T follicular helper cell (primary cell): ENCODE results near the gene MRTFA.

ENCODE experiments used
- DNase-seq: peaks from one replicate; pipeline ENCODE4 v3.0.0-alpha.2; 2020; ENCODE audit warnings: low read depth

The MRTFA gene

DNA sequence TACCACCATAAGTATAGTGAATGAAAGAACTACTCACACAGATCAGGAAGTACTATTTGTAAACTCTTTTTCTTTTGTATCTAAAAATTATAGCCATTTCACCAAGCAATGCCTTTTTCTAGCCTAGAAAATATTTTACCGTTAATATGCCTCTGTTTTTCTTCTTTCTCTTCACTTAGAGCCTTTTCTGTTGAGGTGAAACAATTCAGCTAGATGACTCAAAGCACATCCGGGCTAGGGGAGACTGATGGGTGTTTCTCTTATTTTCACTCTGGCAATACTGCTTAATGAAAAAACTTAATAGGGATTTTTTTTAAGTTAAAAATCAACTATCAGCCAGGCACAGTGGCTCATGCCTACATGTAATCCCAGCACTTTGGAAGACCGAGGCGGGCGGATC is 172.8 kb downstream of the MRTFA start:
- DNase-seq = peak; percentile 7

DNA sequence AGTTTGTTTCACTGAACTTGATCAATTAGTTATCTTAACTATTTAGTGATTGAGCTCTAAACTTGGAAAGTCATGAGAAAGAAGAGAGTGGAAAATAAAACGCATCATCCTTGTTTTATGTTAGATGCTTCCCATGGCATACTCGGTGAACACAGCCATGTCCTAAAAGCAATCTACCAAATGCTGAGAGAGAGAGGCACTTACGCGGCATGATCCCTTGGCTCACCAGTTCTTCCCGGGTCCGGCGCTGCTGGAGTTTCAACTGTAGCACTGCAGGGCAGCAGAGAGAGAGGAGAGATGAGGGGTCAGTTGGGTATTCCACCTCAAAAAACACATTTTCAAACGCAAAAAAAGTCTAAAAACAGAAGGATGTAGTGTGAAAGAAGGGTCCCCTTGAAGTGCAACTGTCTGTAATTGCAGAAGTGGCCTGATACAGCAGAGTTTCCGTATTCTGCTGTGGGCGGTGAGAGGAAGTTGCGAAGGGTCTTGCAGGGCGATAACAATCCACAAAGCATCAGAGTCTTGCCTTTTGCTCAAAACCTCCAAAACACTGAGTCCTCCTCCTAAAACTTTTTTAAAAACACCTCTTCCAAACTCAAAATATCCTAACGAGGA is 173.4 kb downstream of the MRTFA start:
- peak; percentile 13 for DNase-seq

DNA sequence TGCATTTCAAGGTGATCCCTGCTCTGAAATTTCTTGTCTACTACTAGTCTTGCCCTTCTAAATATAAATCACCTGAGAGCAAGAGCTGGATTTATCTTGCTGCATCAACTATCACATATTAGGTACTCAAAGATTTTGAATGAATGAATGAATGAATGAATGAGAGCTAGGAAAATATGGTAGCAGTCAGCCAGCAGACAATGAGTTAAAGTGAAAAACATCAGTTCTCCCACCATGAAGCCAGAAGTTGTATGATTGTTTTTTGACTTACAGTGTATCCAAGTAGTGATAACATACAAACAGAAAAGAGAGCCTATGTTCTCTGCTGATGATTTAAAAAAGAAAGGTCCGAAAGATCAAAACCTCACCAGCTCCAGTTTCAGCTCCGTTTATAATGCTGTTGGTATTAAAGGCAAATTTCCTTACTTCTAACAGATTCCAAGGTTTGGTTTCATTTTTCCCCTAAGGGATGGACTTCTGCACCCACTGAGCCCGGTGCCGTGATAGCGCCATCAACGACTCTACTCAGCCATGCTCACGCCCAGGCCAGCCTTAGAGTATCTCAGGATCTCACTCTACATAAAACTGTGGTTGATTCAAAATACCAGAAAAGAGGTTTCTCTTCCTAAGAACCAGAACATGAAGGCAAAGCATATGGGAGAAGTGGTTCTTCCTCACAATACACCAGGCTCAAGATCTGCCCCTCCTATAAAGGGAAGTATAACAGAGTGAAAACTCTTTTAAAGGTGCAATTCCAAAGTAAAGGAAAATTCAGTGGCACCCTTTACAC is 174.1 kb downstream of the MRTFA start:
- no peak for DNase-seq

DNA sequence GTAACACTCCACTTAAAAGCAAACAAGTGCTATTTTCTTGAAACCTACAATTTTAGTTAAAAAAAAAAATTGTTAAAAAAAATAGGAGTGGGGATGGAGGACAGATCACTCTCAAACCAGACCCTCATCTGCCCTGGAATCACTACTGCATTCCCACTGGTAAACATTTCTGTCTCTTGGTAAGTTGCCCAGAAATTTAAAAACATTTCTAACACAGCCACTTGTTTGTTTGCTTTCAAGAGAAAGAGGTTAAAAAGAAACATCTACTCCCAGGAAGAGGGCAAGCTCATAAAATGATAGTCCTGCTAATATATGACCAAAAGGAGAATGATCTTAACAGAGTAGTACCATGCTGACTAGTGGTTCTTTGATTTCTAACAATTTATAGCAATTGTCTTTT is 182.8 kb downstream of the MRTFA start:
- DNase-seq = no peak

DNA sequence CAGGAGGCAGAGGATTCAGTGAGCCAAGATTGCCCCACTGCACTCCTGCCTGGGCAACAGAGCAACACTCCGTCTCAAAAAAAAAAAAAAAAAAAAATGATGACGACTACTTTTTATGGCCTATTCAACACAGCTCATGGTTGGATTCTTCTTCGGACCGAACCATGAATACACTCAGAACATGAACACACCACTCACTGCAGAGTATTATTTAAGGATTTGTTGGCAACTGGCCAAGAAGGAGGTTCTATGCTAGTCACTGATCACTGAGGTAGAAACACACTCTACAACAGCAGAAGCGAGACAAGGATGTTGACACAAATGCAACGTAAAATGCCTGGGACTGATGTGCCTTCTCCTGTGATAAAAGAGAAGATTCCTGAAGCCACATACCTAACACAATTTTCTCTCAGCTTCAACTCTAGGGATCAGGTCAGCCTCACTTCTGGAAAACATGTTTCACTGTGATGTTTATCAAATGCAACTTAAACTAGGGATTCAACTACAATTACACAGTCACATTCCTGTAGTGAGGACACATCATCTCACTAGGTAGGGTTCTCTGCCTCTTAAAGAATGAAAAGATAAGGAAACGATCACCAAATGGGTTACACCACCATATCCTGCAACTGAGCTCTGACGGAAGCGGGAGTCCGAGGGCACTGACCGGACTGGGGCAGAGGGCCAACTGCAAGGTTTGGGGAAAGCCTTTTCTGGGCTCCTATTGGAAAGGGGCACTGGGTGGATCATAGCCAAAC is 183.6 kb downstream of the MRTFA start:
- no peak for DNase-seq

DNA sequence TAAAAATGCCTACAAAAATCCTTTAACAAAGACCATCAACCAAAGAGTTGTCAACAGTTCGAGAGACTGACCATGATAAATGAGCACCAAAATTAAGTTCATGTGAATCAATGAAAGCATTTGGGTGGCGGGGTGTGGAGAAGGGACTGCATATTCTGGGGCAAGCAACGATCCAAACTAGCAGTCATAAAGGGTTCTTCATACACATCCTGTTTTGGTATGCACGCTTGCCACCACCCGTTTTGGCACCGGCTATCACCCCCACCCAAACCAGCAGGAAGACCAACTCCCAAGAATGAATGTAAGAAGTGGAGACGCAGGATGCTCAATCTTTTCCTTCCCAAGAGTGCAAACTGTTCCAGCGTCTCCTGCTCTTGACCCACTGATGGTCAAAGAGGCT is 185.3 kb downstream of the MRTFA start:
- peak; percentile 9 for DNase-seq

DNA sequence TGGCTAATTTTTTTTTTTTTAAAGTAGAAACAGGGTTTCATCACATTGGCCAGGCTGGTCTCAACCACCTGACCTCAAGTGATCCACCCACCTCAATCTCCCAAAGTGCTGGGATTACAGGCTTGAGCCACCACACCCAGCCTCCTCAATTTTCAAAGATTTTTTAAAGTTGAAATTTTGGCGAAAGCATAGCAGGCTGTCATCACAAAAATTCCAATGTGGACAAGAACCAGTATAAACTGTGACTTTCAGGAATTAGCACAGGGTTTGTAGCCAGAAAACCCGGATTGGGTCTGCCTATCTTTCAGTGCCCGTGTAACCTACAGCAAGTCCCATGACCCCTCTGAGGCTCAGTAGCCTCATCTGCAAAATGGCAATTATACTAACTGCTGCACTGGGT is 185.9 kb downstream of the MRTFA start:
- no peak for DNase-seq

DNA sequence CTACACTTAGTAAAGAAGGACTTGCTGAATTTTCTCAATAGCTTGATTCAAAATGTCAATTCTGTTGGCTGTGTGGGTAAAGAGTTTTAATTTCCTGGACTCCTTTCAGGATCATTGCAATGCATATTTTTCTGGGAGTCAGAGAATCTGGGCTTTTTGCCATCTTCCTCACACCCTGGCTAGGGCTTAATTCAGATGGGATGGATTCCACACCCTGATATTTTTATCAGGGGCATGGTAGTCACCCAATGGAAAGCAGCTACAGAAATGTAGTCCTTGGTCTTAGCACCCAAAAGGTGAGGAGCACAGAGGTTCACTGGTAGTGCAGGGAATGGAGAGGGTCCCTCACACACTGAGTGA is 186.9 kb downstream of the MRTFA start:
- DNase-seq = no peak

DNA sequence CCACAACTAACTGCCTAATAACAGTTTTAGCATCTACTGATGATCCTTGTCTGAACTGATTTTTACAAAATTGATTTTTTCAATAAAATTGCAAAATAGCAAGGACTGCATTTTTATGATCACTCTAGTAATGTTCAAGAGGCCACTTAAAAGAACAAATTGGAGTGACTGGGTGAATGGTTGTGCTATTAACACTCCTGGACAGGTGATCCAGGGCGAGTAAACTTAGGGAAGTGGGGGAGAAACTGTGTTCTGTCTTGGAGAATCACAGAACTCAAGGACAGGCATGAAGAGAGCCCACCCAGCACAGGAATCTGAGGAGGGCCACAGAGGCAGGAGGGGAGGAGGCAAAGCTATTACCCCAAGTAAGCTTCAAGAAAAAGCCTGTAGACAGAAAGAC is 190.3 kb downstream of the MRTFA start:
- no peak for DNase-seq

DNA sequence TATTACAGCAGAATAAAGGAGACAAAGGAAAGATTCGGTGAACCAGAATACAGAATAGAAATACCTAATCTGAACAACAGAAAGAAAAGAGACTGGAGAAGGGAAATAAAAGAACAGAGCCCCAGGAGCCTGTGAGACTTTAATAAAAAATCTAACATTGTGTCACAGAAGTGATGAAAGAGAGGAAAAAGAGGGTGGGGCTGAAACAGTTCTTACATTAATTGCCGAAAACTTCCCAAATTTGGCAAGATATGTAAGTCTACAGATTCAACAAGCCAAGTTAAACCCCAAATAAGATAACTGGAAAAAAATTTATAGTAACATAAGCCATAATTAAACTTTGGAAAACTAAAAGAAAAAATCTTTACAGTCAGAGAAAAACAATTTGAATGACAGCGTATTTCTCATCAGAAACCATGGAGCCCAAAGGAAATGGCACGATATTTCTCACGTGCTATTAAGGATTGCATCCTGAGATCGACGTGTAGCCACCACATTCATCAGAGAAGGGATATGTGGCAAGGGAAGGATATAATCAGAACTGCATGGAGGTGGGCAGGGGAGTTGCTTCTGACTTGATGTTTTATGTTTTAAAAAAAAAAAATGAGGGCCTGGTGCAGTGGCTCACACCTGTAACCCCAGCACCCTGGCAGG is 192.2 kb downstream of the MRTFA start:
- DNase-seq = no peak

DNA sequence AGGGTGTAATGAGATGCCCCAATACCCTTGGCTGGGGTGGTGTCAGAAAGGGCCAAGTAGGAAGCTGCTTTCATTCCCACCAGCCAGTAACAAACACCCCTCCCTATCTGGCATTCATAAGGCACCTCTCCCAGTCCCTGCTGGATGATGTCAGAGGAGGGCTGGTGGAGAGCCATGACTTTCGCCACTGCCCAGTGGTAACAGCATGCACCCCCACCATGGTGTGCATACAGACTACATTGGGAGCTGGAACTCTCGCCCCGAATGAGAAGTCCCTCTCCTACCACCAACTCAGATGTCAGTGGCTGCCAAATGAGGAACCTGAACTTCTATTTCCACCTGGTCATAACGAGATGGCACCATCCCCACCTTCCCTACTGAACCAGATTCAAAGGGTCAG is 192.8 kb downstream of the MRTFA start:
- DNase-seq = no peak

DNA sequence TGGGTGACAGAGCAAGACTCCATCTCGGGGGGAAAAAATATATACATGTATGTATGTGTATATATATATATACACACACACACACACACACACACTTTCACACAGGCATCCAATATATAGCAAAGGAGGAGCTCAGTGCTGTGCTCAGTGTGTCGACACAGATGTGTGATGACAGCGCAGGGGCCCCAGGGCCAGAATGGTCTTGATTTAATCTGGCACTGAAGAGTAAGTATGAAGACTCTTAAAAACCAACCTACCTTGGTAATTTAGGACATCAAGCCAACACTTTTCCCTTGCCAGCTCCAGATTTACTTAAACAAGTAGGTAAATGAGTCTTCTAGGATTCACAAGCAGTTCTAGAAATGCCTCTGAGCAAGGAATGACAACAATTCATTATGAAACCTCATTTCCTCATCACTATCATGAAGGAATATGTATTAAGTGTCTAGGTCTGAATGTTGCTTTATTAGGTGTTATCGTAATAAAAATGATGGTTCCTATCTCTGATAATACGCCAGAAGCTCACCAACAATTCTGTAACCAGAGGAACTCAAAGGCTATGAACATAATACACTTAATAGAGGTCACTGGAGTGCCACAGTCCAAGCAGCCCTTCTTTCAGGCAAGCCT is 194.6 kb downstream of the MRTFA start:
- no peak for DNase-seq

DNA sequence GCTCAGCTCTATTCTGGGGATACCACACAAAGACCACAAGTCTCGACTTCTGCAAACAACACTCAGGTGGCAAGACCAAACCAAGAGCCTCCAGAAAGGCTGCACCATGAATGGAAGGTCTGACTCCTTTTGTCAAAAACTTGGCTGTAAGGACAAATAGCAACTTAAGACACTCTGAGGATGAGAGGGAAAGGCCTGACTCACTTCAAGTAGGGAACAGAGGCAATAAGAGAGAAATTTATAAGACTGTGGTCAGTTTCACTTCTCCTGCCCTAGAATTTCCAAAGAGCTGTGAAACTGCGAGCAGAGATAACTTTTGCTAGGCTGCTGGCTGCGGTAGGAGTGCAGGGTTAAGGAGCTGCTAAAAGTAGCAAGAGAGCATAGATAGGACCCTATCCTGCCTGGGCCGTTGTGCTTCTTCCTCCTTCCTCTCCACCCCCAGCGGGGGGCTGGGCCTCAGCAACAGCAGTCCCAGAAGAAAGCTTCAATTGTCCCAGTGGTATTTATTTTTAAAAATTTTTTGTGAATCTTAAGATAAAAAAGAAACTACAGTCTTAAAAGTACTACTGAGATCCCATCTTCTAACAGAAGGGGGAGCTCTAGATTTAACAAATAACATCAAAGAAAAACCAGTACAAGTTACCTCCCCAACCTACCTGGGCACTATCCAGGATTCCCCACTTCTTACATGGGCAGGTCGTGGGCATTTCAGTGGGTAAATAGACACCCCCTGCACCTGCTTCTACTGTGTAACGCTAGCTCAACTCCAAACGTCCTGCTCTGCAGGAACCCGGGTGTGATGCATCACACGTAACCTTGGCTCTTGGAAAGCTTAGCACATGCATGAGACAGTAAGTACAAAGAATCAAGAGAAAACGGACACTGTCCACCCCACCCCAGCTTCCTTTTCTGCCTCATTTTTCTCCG is 199.8 kb downstream of the MRTFA start:
- DNase-seq = no peak

DNA sequence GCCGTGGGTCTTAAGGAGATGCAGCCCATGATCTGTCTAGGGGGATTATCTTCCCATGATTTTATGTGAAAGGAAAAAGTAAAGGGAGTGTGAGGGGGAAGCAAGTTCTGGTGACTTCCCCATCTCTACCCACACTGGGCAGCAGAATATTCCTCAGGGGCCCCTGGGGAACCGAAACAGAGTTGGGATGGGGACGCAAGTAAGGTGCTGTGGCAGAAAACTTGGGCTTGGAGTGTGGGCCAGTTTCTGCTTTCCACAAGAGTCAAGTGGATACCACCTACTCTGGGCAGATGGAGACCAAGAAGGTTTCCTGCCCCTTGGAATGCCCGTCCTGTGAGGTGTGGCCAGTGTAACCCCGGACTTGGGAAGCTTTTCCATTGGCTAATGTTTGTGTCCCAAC is 201.8 kb downstream of the MRTFA start:
- no peak for DNase-seq

DNA sequence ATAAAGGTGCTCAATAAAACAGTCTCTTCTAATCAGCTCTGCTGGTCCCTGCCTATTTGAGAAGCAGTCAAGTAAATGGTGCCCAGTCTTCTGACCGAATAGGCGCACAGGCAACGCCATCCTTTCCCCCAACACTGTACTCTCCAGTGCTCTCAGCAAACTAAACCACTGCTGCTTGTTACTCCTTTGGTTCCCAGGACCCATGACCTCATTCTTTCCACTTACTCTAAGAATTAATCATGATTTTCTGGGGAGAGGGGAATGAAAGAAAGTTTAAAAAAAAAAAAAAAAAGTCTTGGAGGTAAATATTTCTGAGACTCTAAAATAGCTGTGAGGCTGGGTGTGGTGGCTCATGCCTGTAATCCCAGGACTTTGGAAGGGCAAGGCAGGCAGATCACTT is 202.4 kb downstream of the MRTFA start:
- no peak for DNase-seq

DNA sequence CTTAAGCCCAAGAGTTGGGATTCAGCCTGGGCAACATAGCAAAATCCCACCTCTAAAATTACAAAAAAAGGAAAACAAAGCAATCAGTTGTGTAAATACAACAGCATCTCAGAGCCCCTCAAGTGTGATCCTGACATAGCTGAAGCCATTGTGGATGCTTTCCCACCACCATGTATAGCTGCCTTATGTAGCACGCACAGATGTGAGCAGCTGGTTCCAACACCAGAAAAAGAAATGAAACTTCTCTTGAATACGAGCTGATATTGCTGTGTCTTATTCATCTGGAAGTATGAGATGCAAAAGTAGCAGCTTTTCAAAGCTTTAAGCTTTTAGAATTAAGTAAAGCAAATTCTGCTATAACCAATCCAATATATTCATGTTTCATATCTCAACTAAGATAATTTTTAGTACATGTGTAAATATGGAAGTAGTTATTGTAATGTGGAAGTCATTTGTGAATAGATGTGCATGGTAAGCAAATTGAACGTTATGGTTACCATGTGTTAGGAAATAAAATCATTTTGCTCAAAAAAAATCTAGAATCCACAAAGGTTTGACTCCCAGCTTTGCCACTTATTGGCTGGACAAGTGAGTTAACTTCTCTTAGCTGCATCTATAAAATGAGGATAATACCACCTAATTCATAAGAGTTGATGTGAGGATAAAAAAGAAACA is 203.0 kb downstream of the MRTFA start:
- DNase-seq = no peak

DNA sequence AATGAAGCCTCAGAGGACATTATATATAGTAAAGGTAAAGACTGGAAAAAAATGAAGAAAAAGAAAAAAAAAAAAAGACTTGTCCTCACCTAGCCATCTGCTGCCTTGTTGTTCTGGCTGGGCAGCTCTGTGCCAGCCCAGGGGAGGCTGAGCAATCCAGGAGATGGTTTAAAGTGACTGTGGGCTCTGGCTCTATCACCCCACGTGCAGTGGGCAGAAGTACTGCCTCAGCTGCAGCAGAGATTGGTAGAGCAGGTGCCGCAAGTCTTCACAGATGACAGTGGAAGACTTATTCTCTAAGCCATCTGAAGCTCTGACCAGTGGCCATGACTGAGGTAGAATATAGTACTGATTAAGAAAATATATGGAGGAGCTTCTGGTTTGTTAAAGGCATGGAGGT is 203.9 kb downstream of the MRTFA start:
- DNase-seq = no peak

DNA sequence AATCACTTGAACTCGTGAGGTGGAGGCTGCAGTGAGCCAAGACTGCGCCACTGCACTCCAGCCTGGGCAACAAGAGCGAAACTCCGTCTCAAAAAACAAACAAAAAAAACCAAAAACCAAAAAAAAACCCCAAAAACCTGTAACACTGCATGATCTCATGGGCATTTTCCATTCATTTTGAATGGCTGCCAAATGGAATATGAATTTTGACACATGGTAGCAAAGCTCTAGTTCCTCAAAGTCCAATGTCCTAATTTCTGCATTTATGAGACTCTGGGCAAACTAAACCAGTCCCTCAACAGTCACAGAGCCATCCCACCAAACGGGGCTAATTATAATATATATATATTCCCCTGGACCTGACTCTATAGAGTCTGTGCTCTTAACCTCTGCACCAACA is 204.4 kb downstream of the MRTFA start:
- DNase-seq = no peak

DNA sequence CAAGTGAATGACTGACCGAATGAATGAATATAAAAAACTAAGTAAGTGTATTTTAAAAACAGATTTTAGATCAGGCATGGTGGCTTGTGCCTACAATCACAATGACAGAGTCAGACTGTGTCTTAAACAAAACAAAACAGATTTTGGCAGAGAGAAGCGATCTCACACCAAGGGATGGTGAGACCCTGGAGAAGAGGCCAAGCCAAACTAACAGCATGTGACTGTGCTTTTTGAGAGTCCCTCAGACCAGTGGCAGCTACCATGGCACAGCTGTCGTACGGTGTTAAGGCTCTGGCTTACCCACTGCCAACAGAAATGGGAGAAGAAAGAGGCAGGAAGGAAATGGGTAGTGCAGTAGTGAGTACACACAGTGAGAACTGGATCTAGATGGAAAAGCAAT is 205.5 kb downstream of the MRTFA start:
- DNase-seq = no peak

DNA sequence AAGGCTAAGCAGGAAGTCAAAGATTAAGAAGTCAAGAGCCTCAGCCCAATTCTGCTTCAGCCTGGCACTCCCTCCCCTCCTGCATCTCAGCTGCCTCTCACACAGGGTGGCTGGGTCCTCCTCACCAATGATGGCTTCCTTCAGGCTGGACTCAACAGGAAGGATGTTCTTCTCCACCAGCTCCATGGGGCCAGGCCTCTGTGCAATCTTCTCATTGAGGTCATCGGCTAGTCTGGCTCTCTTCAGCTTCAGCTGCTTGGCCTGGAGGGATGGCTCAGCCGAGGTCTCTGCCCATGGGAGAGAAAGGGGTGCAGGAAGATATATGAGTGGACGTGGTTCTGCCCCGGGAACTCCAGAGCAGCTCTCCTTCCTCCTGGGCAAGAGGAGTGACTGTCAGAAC is 207.0 kb downstream of the MRTFA start:
- no peak for DNase-seq

DNA sequence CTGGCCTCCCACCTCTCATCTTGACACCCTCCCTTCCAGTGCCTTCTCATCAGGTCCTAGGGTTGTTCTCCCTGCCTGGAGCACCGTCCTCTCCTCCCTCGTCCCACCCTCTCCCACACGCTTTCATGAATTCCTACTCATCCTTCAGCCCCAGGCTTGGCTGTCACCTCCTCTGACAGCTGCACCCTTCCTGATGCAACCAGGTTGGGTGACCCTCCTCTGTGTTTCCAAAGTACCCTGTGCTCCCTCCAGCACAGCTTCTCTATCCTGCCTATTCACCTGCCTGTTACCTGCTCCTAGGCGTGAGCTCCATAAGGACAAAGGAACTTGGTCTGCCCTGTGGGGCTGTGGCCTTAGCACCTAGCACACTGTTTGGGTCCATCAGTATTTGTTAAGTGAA is 207.7 kb downstream of the MRTFA start:
- DNase-seq = no peak
